PFSK-1 (cell line): ENCODE data around the gene MCOLN2.

Experiments used
- FOXP2 ChIP-seq: optimal IDR thresholded peaks from 2 replicates; pipeline ENCODE3; 2011; ENCODE audit warnings: borderline replicate concordance, control low read depth, inconsistent platforms; ENCODE audit not compliant: insufficient read depth; ENCODE audit errors: extremely low read length, extremely low read depth
- POLR2AphosphoS5 ChIP-seq: IDR thresholded peaks from 2 replicates; pipeline ENCODE4 v1.6.1; 2012; ENCODE audit warnings: low read depth, mild to moderate bottlenecking, control low read depth, low read length, moderate library complexity
- SIN3A ChIP-seq: IDR thresholded peaks from 2 replicates; pipeline ENCODE4 v1.6.1; 2012; ENCODE audit warnings: mild to moderate bottlenecking, low read length, moderate library complexity, borderline replicate concordance; ENCODE audit not compliant: insufficient read depth
- TAF1 ChIP-seq: IDR thresholded peaks from 2 replicates; pipeline ENCODE4 v1.6.1; 2012; ENCODE audit warnings: low read length, control low read depth, borderline replicate concordance; ENCODE audit not compliant: insufficient read depth
- TF ChIP-seq, protein P1 (sequence below), 2 experiments: IDR thresholded peaks; 2 replicates each; pipeline versions ENCODE4 v1.6.1 to v1.8.0; 2011 to 2012; ENCODE audit warnings: low read depth in 2 of 2, low read length in 2 of 2, control low read depth in 1 of 2, inconsistent platforms in 1 of 2, mild to moderate bottlenecking in 1 of 2, moderate library complexity in 1 of 2; ENCODE audit not compliant: insufficient read depth in 1 of 2

MCOLN2 gene

DNA sequence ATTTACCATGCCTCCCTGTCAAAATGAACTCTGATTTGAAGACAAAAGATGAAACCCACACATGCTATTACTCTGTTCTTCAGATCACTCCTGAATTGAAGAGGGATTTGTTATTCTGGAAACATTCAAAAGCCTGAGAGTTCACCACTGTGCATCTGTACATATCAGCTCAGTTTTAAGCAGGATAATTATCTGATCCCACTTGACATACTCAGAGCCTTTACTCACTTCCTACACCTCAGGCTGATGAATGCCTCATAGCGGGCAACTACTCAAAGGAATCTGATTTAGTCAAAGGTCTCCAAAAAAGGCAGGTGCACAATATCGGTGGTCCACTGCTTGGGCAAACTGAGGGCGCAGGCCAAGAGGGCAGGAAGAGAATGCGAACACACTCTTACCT, 56.4 kb downstream of the MCOLN2 start:
- TF ChIP-seq SIN3A (no peak), POLR2AphosphoS5 (no peak), FOXP2 (no peak), TAF1 (no peak)
- TF ChIP-seq, protein P1, sequence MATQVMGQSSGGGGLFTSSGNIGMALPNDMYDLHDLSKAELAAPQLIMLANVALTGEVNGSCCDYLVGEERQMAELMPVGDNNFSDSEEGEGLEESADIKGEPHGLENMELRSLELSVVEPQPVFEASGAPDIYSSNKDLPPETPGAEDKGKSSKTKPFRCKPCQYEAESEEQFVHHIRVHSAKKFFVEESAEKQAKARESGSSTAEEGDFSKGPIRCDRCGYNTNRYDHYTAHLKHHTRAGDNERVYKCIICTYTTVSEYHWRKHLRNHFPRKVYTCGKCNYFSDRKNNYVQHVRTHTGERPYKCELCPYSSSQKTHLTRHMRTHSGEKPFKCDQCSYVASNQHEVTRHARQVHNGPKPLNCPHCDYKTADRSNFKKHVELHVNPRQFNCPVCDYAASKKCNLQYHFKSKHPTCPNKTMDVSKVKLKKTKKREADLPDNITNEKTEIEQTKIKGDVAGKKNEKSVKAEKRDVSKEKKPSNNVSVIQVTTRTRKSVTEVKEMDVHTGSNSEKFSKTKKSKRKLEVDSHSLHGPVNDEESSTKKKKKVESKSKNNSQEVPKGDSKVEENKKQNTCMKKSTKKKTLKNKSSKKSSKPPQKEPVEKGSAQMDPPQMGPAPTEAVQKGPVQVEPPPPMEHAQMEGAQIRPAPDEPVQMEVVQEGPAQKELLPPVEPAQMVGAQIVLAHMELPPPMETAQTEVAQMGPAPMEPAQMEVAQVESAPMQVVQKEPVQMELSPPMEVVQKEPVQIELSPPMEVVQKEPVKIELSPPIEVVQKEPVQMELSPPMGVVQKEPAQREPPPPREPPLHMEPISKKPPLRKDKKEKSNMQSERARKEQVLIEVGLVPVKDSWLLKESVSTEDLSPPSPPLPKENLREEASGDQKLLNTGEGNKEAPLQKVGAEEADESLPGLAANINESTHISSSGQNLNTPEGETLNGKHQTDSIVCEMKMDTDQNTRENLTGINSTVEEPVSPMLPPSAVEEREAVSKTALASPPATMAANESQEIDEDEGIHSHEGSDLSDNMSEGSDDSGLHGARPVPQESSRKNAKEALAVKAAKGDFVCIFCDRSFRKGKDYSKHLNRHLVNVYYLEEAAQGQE (IDR thresholded peaks at IDR 0.05; ENCODE audit: insufficient read depth in 1 of 2, low read depth in 2 of 2, low read length in 2 of 2): no peak

DNA sequence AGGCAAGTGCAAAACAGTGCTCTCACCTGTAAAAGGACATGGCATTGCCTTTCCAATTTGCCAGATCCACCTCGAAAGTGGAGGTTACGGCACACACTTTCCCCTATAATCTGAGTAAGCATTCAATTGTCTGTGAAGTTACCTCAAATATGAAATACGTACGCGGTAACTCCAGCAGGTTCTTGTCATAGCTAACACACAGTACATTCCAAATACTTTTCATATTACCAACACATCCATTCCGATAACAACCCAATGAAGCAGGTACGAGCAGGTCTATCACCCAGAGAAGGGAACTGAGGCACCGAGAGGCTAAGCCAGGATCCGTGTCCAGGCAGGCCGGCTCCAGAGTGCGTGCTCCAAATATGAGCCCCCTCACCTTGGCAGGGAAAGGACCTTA, 57.2 kb downstream of the MCOLN2 start:
- no peak for TF ChIP-seq FOXP2
- no peak for TF ChIP-seq SIN3A
- TF ChIP-seq TAF1: no peak
- TF ChIP-seq POLR2AphosphoS5: no peak
- TF ChIP-seq, protein P1 (IDR thresholded peaks at IDR 0.05; ENCODE audit: insufficient read depth in 1 of 2, low read depth in 2 of 2, low read length in 2 of 2): no peak

DNA sequence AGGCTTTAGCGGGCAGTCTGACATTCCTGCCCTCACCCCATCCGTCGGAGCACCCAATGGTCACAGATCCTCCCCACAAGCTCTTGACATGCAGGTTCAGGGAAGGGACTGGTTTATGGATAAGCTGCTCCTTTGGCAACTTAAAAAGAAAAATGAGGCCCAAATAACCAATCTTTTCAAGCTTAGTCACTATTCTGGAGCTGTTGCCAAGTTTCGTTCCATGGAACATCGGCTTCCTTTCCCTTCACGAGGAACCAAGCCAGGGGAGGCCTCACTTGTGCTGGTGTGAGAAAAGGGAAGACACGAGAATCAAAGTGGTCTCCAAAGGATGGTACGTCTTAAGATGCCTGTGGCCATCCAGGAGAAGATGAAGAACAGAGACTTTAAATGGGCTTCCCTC, 57.8 kb downstream of the MCOLN2 start:
- no peak for TF ChIP-seq POLR2AphosphoS5
- no peak for TF ChIP-seq FOXP2
- no peak for TF ChIP-seq TAF1

DNA sequence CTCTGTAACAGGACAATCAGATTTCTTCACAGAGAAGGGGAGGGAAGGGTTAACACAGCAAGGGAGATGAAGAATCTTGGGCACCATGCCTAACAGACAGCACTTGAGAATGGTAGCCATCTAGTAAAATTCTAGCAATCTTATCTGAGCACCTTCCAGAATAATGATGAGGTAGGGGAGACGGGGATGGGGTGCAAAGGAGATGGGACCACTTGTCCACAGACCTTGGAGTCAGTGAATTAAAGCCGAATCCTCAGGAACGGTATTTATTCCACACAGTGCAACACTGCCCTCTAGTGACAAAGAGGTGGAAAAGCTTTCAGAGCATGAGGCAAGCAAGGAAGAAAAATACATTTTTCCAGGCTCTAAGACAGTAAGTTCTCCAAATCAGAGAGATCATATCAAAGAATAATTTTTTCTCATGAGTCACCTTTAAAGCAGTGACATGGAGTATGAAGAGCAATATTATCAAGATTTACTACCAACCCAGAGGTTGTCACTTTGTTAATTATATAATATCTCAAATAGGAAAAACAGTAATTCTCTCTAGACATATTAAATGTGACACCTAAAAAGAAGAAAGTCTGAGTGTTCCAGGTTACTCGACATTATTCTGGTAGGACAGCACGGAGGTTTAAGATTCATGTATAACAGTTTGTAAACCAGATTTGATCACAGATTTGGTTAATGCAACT, 60.6 kb downstream of the MCOLN2 start:
- no peak for TF ChIP-seq TAF1
- no peak for TF ChIP-seq SIN3A
- TF ChIP-seq, protein P1 (IDR thresholded peaks at IDR 0.05; ENCODE audit: insufficient read depth in 1 of 2, low read depth in 2 of 2, low read length in 2 of 2): no peak
- TF ChIP-seq FOXP2: no peak

DNA sequence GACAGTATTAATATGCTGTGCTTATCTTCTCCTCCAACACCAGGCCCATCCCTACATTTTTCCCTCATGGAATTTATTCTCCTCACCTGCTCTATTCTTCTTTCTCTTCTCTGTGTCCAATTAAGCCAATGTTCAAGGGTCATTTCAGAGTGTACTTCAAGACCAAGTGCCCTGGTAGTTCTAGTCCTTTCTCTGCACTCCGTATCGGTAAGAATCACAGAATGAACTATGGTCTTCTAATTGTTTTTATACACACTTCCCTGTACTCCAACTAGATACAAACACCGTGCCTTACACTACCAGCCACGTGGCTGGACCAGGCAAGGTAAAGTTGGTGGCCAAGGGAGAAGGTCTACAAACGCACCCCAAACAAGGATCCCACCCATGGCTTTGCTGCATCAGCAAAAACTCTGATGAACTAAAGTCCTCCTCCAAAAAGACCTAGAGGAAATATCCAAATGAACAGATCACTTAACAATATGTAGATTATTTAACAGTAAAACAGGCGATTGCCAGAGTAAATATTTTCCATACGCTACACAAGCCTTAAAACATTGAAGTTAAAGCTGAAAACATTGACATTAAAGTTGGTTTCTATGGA, 63.8 kb downstream of the MCOLN2 start:
- no peak for TF ChIP-seq SIN3A
- TF ChIP-seq TAF1: no peak
- TF ChIP-seq POLR2AphosphoS5: no peak
- TF ChIP-seq, protein P1 (IDR thresholded peaks at IDR 0.05; ENCODE audit: insufficient read depth in 1 of 2, low read depth in 2 of 2, low read length in 2 of 2): no peak
- TF ChIP-seq FOXP2: no peak
